Activated CD4-positive, alpha-beta T cell treated with anti-CD3 and anti-CD28 coated beads, Interleukin-2, amount 10 ng/mL, durations not matched to agents 7 days and 5 days (primary cell): ENCODE results near the gene SRSF2. TPM values are rescaled to one million over a fixed set of nuclear protein-coding genes. Genes with fewer than 3 reads are reported as not detected.
"Not testable (repeated sequence)": the region's sequence is repeated elsewhere in the genome, so short reads cannot be mapped to it uniquely, and the experiment has no call there.

Experiments
- CTCF ChIA-PET: fragments of 350-600 bp; sonication (Branson Sonifier 250); formaldehyde crosslinking; loops from one replicate; lab custom pipeline; 2021; ENCODE audit warnings: antibody characterized with exemption; lab: Charles Lee
- POLR2A ChIA-PET: fragments of 350-600 bp; sonication (Branson Sonifier 250); formaldehyde crosslinking; loops from one replicate; lab custom pipeline; 2021; ENCODE audit warnings: antibody characterized with exemption; lab: Charles Lee
- DNase-seq: peaks from one replicate; pipeline ENCODE4 v3.0.0-alpha.2; 2020
- H3K27ac Mint-ChIP-seq: one replicate; pipeline ENCODE4 v1.8.0; 2021; ENCODE audit warnings: mild to moderate bottlenecking, moderate library complexity, mixed read lengths
- H3K27me3 Mint-ChIP-seq: one replicate; pipeline ENCODE4 v1.8.0; 2021; ENCODE audit warnings: mixed read lengths
- H3K36me3 Mint-ChIP-seq: one replicate; pipeline ENCODE4 v1.8.0; 2021; ENCODE audit warnings: low read depth, mixed read lengths
- H3K4me1 Mint-ChIP-seq: one replicate; pipeline ENCODE4 v1.8.0; 2021; ENCODE audit warnings: mixed read lengths
- H3K4me3 Mint-ChIP-seq: one replicate; pipeline ENCODE4 v1.8.0; 2021; ENCODE audit warnings: mild to moderate bottlenecking, moderate library complexity, mixed read lengths
- H3K9me3 Mint-ChIP-seq: one replicate; pipeline ENCODE4 v1.8.0; 2021; ENCODE audit warnings: mixed read lengths
- total RNA-seq, 2 experiments: library from RNA; stranded (reverse); gene quantifications; one replicate each; pipeline ENCODE4 v1.2.3, GENCODE V29; 2021

Gene SRSF2
- total RNA-seq, 2 experiments from 2014 or later, result 398 to 443 TPM

- no peak for DNase-seq
- no peak overlapping the region for H3K27ac Mint-ChIP-seq
- no peak overlapping the region for H3K4me3 Mint-ChIP-seq
- H3K27me3 Mint-ChIP-seq, result no peaks in the 10 kb centered on the region
- H3K9me3 Mint-ChIP-seq, result no peaks in the 10 kb centered on the region
- H3K4me1 Mint-ChIP-seq, result peaks cover 62% of the 10 kb centered on the region
- POLR2A ChIA-PET, result no interaction called here
- peaks cover 41% of the 10 kb centered on the region for H3K36me3 Mint-ChIP-seq
- CTCF ChIA-PET, result interaction anchor here (0.8 to 4.0 kb wide), 11 partner anchors 8 to 208 kb away, joined by 3 to 24 read pairs (median 7); no protein-coding TSS in a partner anchor
These were observed 22.8 kb downstream of the SRSF2 start for GRCh38 chr17:76714336-76714735.

DNA sequence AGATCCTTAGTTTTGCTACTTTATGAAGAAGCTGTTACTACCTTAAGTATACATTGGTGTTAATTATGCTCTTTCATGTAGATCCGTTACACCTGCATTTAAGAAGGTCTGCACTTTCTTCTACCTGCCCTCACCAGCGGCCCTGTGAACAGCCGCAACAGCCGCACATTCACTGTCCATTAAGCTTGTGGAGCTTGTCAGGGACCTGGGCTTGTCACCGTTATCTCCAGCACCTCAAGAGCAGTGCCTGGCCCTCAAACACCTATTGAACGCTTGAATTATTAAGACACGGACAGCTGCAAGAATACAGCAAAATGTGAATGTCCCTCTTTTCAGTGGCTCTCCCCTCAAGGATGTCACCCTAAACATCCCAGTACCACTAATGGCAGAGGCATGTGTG lies 23.4 kb downstream of the SRSF2 start:
- ChIA-PET POLR2A (interaction anchor here (0.6 kb wide), 1 partner anchor 24 kb away, joined by 5 read pairs; the partner anchor contains the start of gene MFSD11), CTCF (interaction anchor here (0.8 to 4.0 kb wide), 11 partner anchors 8 to 207 kb away, joined by 3 to 24 read pairs (median 7); no protein-coding TSS in a partner anchor)
- H3K4me3 Mint-ChIP-seq, result no peak overlapping the region
- peak overlapping the region; percentile 3 for H3K27ac Mint-ChIP-seq
- peaks cover 1% of the 10 kb centered on the region for H3K27me3 Mint-ChIP-seq
- H3K9me3 Mint-ChIP-seq, result no peaks in the 10 kb centered on the region
- DNase-seq, result no peak
- H3K4me1 Mint-ChIP-seq, result peaks cover 61% of the 10 kb centered on the region
- H3K36me3 Mint-ChIP-seq, result peaks cover 37% of the 10 kb centered on the region

DNA sequence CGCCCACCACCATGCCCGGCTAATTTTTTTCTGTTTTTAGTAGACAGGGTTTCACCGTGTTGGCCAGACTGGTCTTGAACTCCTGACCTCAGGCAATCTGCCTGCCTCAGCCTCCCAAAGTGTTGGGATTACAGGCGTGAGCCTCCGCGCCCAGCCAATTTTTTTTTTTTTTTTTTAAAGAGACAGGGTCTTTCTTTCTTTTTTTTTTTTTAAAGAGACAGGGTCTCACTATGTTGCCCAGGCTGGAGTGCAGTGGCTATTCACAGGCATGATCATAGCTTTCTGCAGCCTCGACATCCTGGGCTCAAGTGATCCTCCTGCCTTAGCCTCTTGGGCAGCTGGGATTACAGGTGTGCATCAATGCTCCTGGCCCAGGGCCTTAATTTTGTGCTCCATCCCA lies 24.8 kb downstream of the SRSF2 start:
- H3K9me3 Mint-ChIP-seq, H3K4me3 Mint-ChIP-seq, POLR2A ChIA-PET, DNase-seq, H3K27ac Mint-ChIP-seq, H3K27me3 Mint-ChIP-seq: not testable (repeated sequence)
- H3K36me3 Mint-ChIP-seq, result peaks cover 27% of the 10 kb centered on the region
- peaks cover 58% of the 10 kb centered on the region for H3K4me1 Mint-ChIP-seq
- CTCF ChIA-PET, result interaction anchor here (1.9 to 4.0 kb wide), 5 partner anchors 10 to 34 kb away, joined by 5 to 24 read pairs (median 10); no protein-coding TSS in a partner anchor

DNA sequence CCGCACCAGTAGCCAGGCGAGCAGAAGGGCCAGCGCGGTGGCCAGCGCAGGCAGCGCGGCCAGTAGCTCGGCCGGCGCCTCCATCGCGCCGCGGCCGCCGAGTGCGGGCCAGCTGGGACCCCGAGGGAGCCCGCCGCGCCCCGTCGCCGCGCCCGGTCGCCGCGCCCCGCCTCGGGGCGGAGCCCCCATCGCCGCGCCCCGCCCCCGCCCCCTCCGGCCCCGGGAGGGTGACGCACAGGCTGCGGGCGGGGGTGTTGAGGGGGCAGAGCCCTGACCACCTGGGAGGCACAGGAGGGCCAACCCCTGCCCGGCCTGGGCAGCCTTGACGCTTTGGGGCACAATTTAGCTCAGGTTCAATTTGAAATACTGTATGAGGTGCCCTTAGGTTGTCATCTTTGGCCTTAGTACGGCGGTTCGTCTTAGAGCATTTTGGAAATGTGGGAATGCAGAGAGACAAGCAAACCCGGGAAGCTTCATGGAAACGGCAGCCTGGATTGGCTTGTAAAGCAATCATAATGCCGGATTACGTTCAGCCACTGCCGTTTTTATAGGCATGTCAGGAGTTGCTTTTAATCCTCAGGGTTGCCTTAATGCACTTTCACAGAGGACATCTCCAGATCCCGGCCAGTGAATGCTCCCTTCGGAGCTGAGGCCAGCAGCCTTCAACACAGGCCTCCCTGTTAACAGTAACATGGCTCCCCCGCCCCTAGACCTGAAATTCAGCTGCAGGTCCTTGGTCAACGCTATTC lies 26.1 kb downstream of the SRSF2 start, which contains the start of gene MXRA7:
MXRA7 (minus strand) TSS at position 103 of the 749 bp plus-strand sequence; CDS start at position 84, 19 bp downstream.
- peaks cover 19% of the 10 kb centered on the region for H3K36me3 Mint-ChIP-seq
- peak; percentile 56 for DNase-seq
- POLR2A ChIA-PET, result no interaction called here
- H3K4me1 Mint-ChIP-seq, result peaks cover 48% of the 10 kb centered on the region
- H3K4me3 Mint-ChIP-seq, result peak within 1 kb of the TSS; percentile 71
- H3K27ac Mint-ChIP-seq, result no peak within 1 kb of the TSS
- CTCF ChIA-PET, result interaction anchor here (3.9 kb wide), 1 partner anchor 17 kb away, joined by 16 read pairs; no protein-coding TSS in a partner anchor
- peaks cover 1% of the 10 kb centered on the region for H3K27me3 Mint-ChIP-seq
- no peaks in the 10 kb centered on the region for H3K9me3 Mint-ChIP-seq

DNA sequence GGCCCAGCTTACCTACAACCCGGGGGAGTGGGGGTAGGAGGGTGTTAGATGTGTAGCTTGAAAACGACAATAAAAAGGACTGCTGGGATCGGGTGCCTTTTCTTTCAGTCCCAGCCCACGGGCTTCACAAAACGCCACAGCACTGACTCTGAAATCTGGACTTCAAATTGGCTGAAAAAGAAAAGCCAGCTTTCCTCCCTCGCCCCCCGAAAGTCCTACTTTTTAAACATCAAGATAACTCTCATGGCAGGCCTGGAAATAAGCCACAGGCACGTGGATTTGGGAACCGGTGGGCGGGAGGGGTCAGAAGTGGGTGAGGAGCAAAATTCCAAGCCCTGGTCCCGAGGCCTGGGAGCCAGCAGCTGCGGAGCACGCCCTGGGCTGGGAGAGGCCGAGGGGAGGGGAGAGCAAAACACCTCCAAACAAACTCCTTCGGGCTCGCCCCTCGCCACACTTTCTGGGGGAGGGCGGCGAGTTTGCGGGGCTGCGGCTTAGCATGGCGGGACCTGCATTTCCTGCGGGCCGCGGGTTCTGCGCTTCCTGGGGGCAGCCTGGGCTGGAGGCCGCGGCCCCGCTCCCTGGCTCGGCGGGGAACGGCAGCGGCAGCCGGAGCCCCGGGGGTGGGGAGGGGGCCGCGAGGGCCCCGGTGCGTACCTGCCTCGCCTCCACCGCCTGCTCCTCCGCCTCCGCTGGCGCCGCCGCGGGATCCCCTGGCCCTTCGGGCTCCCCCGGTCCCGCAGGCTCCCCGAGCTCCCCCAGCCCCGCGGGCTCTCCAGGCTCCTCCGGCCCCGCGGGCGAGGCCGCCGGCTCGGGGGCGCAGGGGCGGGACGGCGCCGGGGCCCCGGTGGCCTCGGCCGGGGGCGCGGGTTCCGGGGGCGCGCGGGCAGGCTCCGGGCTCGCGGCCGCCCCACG lies 26.9 kb downstream of the SRSF2 start:
- peaks cover 40% of the 10 kb centered on the region for H3K4me1 Mint-ChIP-seq
- DNase-seq, result peak; percentile 23
- H3K9me3 Mint-ChIP-seq, H3K27ac Mint-ChIP-seq, H3K27me3 Mint-ChIP-seq, POLR2A ChIA-PET, CTCF ChIA-PET: not testable (repeated sequence)
- peak overlapping the region; percentile 68 for H3K4me3 Mint-ChIP-seq
- H3K36me3 Mint-ChIP-seq, result peaks cover 16% of the 10 kb centered on the region

GRCh38 chr17:76709077-76709950 lies 27.8 kb downstream of the SRSF2 start:
- POLR2A ChIA-PET, result no interaction called here
- peak overlapping the region; percentile 68 for H3K4me3 Mint-ChIP-seq

GRCh38 chr17:76707985-76708807 lies 28.9 kb downstream of the SRSF2 start:
- CTCF ChIA-PET, result interaction anchor here (1.1 to 1.8 kb wide), 3 partner anchors 10 to 185 kb away, joined by 3 to 4 read pairs (median 4); no protein-coding TSS in a partner anchor
- POLR2A ChIA-PET, result no interaction called here
- Mint-ChIP-seq H3K4me1 (peaks cover 22% of the 10 kb centered on the region), H3K9me3 (no peaks in the 10 kb centered on the region), H3K36me3 (peaks cover 3% of the 10 kb centered on the region), H3K4me3 (peak overlapping the region; percentile 68), H3K27me3 (peaks cover 1% of the 10 kb centered on the region), H3K27ac (no peak overlapping the region)
- DNase-seq, result no peak

More at GRCh38 chr17:76709077-76709950, 27.8 kb downstream of the SRSF2 start:
- H3K9me3 Mint-ChIP-seq, result no peaks in the 10 kb centered on the region
- CTCF ChIA-PET, result interaction anchor here (1.4 to 1.8 kb wide), 2 partner anchors 16 to 186 kb away, joined by 3 to 4 read pairs; no protein-coding TSS in a partner anchor
- H3K4me1 Mint-ChIP-seq, result peaks cover 33% of the 10 kb centered on the region
- peaks cover 9% of the 10 kb centered on the region for H3K36me3 Mint-ChIP-seq
- H3K27me3 Mint-ChIP-seq, result peaks cover 1% of the 10 kb centered on the region
- H3K27ac Mint-ChIP-seq, result peak overlapping the region; percentile 36
- DNase-seq, result no peak

- Mint-ChIP-seq H3K4me1 (peaks cover 16% of the 10 kb centered on the region), H3K9me3 (no peaks in the 10 kb centered on the region), H3K27ac (no peak overlapping the region), H3K27me3 (peaks cover 1% of the 10 kb centered on the region), H3K36me3 (peaks cover 3% of the 10 kb centered on the region), H3K4me3 (no peak overlapping the region)
- no peak for DNase-seq
- ChIA-PET CTCF (interaction anchor here (0.6 kb wide), 1 partner anchor 13 kb away, joined by 3 read pairs; no protein-coding TSS in a partner anchor), POLR2A (no interaction called here)
These were observed 30.3 kb downstream of the SRSF2 start for GRCh38 chr17:76706817-76707216.

- peaks cover 1% of the 10 kb centered on the region for H3K27me3 Mint-ChIP-seq
- no peaks in the 10 kb centered on the region for H3K9me3 Mint-ChIP-seq
- H3K4me3 Mint-ChIP-seq, result no peak overlapping the region
- ChIA-PET POLR2A (no interaction called here), CTCF (interaction anchor here (2.7 kb wide), 1 partner anchor 9 kb away, joined by 13 read pairs; no protein-coding TSS in a partner anchor)
- no peak overlapping the region for H3K27ac Mint-ChIP-seq
- peaks cover 3% of the 10 kb centered on the region for H3K36me3 Mint-ChIP-seq
- no peak for DNase-seq
- peaks cover 6% of the 10 kb centered on the region for H3K4me1 Mint-ChIP-seq
These were observed 32.3 kb downstream of the SRSF2 start for GRCh38 chr17:76704805-76705204.

DNA sequence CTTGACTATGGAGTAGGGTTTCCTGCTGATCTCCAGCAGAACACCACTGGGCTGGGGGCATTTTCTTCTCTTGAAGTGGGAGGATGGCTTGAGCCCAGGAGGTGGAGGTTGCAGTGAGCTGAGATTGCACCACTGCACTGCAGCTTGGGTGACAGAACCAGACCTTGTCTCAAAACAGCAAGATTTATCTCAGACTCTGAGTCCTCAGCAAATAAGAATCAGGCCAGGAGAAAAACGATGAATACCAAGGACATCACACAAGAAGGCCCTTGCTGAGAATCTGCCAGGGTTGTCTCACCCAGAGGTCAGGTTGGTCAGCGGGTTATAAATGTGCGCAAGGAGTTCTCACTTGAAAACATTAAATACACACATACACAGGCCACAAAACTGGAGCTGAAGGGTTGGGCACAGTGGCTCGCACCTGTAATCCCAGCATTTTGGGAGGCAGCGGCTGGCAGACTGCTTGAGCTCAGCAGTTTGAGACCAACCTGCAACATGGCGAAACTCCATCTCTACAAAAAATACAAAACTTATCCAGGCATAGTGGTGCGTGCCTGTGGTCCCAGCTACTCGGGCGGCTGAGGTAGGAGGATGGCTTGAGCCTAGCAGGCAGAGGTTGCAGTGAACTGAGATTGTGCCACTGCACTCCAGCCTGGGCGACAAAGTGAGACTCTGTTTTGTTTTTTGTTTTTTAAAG lies 34.0 kb downstream of the SRSF2 start:
- H3K9me3 Mint-ChIP-seq, result no peaks in the 10 kb centered on the region
- POLR2A ChIA-PET, result no interaction called here
- H3K27me3 Mint-ChIP-seq, result no peaks in the 10 kb centered on the region

More for the DNA sequence above, 34.0 kb downstream of the SRSF2 start:
- Mint-ChIP-seq H3K4me1 (peaks cover 3% of the 10 kb centered on the region), H3K27ac (no peak overlapping the region), H3K36me3 (peaks cover 3% of the 10 kb centered on the region), H3K4me3 (no peak overlapping the region)
- CTCF ChIA-PET, result interaction anchor here (1.0 to 2.7 kb wide), 2 partner anchors 11 to 17 kb away, joined by 3 to 13 read pairs; no protein-coding TSS in a partner anchor
- no peak for DNase-seq
